Suprapubic skin (tissue), 4 donors: ENCODE measurements around the gene ST3GAL3.

Experiments
- CTCF ChIP-seq, 2 donors: fragments of 200-600 bp in 1 of 2; fragments of 450-650 bp in 1 of 2; sonication (generic) in 1 of 2; IDR thresholded peaks; one replicate each; pipeline ENCODE4 v1.5.1; 2016 to 2019; ENCODE audit warnings: antibody characterized with exemption in 2 of 2, mild to moderate bottlenecking in 1 of 2, moderate library complexity in 1 of 2
- POLR2A ChIP-seq, 2 donors: fragments of 450-650 bp; IDR thresholded peaks; one replicate each; pipeline ENCODE4 v1.6.1; 2017; ENCODE audit warnings: antibody characterized with exemption in 2 of 2, mild to moderate bottlenecking in 2 of 2, moderate library complexity in 2 of 2
- POLR2AphosphoS5 ChIP-seq, 3 donors: sonication (generic); formaldehyde crosslinking; IDR thresholded peaks; one replicate each; pipeline ENCODE4 v1.6.1; 2017; ENCODE audit warnings: antibody characterized with exemption in 3 of 3

GRCh38 chr1:43953361-43953760 is 246.0 kb downstream of the ST3GAL3 start:
- no peak for TF ChIP-seq POLR2A (IDR thresholded peaks at IDR 0.05)
- TF ChIP-seq CTCF (IDR thresholded peaks at IDR 0.05) = no peak
- no peak for TF ChIP-seq POLR2AphosphoS5 (IDR thresholded peaks at IDR 0.05)
